ENCODE data around the gene CREBBP.

The CREBBP gene

DNA sequence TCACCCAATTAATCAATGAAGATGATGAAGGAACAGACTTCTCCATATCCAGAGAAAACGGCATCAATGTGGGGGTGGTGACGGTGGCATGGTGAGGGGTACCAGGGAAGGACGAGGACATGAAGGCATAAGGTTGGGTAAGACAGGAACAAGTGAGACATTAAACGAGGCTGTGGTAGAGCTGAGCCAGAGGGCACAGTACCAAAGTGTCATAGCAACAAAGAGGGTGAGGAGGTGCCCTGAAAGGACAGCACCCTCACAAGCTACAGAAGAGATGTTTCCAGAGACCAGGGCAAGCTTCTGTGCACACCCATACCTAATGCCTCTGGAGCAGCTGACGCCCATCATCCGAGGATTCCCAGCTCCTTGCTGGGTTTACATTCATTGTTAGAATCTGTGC is 105.7 kb downstream of the CREBBP start:
- TF ChIP-seq PAX5 (IDR thresholded peaks at IDR 0.05; ENCODE audit: insufficient read depth, low read length, severe bottlenecking) (no peak), POLR2A (IDR thresholded peaks at IDR 0.05; ENCODE audit: low read depth, low read length) (no peak)
- DNase-seq (ENCODE audit: insufficient read length, low spot score) (no peak), FAIRE-seq (no peak)

DNA sequence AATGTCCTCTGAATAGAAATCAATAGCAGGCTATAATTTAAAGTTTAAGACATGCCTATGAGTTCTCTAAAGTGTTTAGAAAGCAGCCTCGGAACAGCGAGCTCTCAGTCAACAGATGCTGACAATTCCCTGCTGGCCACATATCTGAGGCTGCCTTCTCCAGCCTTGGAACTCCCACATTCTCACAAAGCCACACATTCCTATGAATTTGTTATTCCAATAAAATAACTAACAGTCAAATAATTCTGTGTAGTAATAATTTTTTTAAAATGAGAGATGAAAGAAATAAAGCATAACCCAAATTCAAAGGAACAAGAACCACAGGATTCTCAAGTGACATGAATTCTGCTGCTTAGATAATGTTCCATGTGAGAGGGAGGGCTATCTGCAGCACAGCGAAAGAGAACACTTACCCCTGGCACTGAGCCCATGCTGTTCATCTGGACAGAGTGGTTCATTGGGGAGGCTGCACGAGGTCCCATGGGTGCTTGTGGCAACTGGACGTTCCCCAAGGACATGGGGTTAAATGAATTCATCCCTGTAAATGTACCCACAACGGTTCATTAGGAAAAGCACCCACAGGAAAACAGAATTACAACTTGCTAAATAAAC is 106.3 kb downstream of the CREBBP start:
- TF ChIP-seq TAF1 (IDR thresholded peaks at IDR 0.05; ENCODE audit: low read depth, low read length), result no peak
- no peak for DNase-seq (ENCODE audit: insufficient read length, low spot score)
- FAIRE-seq, result no peak

DNA sequence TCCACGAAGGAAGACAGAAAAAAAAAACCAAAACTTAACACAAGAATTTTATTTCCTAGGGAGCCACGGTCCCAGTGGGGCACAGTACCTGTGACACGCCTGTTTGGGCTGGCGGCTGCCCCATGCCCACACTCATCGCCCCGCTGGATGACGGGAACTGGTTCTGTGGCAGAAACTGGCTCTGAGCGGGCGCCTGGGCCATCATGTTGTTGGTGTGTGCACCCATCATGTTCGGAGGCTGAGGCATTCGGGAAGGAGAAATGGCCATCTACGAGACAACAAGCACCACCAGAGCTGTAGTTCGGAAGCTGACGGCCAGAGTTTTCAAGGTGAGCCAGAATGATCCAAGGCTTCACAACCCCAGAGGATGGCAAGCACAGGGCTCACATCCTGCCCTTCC is 106.8 kb downstream of the CREBBP start:
- TF ChIP-seq TAF1 (IDR thresholded peaks at IDR 0.05; ENCODE audit: low read depth, low read length) (no peak), POLR2AphosphoS5 (IDR thresholded peaks at IDR 0.05; ENCODE audit: low read depth, low read length) (no peak), POU2F2 (IDR thresholded peaks at IDR 0.05; ENCODE audit: low read depth, low read length) (no peak), POLR2A (IDR thresholded peaks at IDR 0.05; ENCODE audit: low read depth, low read length) (no peak)
- no peak for FAIRE-seq
- no peak for DNase-seq (ENCODE audit: insufficient read length, low spot score)

DNA sequence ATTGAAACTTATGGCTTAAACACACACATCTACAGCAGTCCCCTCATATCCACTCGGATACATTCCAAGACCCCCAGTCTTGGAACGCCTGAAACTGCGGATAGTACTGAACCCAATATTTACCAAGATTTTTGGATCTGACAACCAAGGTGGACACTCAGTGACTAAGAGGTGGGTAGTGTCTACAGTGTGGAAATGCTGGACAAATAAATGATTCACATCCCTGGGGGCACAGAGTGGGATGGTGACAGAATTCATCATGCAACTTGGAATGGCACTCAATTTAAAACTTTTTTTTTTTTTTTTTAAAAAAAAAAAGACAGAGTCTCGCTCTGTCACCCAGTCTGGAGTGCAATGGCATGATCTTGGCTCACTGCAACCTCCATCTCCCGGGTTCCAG is 109.0 kb downstream of the CREBBP start:
- DNase-seq (ENCODE audit: insufficient read length, low spot score), result no peak
- no peak for FAIRE-seq
- TF ChIP-seq POLR2A (IDR thresholded peaks at IDR 0.05; ENCODE audit: low read depth, low read length), result no peak
- TF ChIP-seq TAF1 (IDR thresholded peaks at IDR 0.05; ENCODE audit: low read depth, low read length), result no peak
- no peak for TF ChIP-seq POLR2AphosphoS5 (IDR thresholded peaks at IDR 0.05; ENCODE audit: low read depth, low read length)
- TF ChIP-seq PAX5 (IDR thresholded peaks at IDR 0.05; ENCODE audit: insufficient read depth, low read length, severe bottlenecking), result no peak
- TF ChIP-seq POU2F2 (IDR thresholded peaks at IDR 0.05; ENCODE audit: low read depth, low read length), result no peak
- no peak for TF ChIP-seq SPI1 (IDR thresholded peaks at IDR 0.05; ENCODE audit: low read depth, low read length)

DNA sequence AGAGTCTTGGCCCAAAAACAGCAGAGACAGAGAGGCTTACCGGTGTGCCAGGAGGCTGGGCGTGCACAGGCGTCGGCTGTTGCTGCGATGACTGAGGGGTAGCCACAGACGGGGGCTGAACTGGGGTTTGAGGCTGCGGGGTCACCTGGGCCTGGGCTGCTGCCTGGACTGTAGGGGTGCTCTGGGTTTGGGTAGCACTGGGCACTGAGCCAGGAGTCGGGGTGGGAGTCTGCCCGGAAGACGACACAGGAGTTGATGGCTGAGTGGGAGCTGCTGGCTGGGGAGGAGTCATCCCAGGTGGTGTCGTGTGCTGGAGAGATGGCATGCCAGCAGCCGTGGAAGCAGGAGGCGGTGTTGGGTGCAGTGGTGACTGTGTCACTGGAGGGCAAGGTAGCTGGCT is 110.0 kb downstream of the CREBBP start:
- TF ChIP-seq TAF1 (IDR thresholded peaks at IDR 0.05; ENCODE audit: low read depth, low read length), result no peak
- no peak for TF ChIP-seq SPI1 (IDR thresholded peaks at IDR 0.05; ENCODE audit: low read depth, low read length)
- no peak for TF ChIP-seq PAX5 (IDR thresholded peaks at IDR 0.05; ENCODE audit: insufficient read depth, low read length, severe bottlenecking)
- TF ChIP-seq POU2F2 (IDR thresholded peaks at IDR 0.05; ENCODE audit: low read depth, low read length), result no peak
- no peak for TF ChIP-seq POLR2AphosphoS5 (IDR thresholded peaks at IDR 0.05; ENCODE audit: low read depth, low read length)
- TF ChIP-seq POLR2A (IDR thresholded peaks at IDR 0.05; ENCODE audit: low read depth, low read length), result no peak
- FAIRE-seq (no peak), DNase-seq (ENCODE audit: insufficient read length, low spot score) (no peak)

DNA sequence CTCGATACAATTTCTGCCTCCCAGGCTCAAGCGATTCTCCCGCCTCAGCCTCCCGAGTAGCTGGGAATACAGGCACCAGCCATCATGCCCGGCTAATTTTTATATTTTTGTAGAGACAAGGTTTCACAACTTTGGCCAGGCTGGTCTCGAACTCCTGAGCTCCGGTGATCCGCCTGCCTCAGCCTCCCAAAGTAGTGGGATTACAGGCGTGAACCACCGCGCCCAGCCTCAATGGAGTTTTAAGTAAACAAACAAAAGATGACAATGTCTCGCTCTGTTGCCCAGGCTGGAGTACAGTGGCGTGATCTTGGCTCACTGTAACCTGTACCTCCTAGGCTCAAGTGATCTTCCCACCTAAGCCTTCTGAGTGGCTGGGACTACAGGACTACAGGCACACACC is 110.6 kb downstream of the CREBBP start:
- DNase-seq (ENCODE audit: insufficient read length, low spot score) (no peak), FAIRE-seq (no peak)
- no peak for TF ChIP-seq POLR2AphosphoS5 (IDR thresholded peaks at IDR 0.05; ENCODE audit: low read depth, low read length)
- no peak for TF ChIP-seq POLR2A (IDR thresholded peaks at IDR 0.05; ENCODE audit: low read depth, low read length)
- TF ChIP-seq SPI1 (IDR thresholded peaks at IDR 0.05; ENCODE audit: low read depth, low read length), result no peak
- TF ChIP-seq PAX5 (IDR thresholded peaks at IDR 0.05; ENCODE audit: insufficient read depth, low read length, severe bottlenecking), result no peak
- TF ChIP-seq POU2F2 (IDR thresholded peaks at IDR 0.05; ENCODE audit: low read depth, low read length), result no peak
- TF ChIP-seq TAF1 (IDR thresholded peaks at IDR 0.05; ENCODE audit: low read depth, low read length), result no peak

DNA sequence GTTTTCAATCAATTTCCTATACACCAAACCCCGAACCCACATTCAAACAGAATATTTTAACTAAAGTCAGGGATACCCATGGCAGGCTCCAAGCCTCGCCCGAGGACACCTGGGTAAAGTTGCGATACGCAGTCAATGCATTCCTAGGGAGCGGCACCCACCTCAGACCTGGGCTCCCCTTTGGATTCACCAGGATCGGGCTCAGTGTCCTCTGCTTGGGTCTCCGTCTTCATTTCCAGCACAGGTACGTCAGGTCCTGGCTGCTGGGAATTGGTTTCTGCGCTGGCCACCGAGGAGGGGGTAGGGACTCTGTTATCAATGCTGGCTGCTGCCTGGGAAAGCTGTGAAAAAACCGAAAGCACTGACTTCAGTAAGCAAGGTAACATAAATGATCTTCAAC is 111.5 kb downstream of the CREBBP start:
- no peak for FAIRE-seq

DNA sequence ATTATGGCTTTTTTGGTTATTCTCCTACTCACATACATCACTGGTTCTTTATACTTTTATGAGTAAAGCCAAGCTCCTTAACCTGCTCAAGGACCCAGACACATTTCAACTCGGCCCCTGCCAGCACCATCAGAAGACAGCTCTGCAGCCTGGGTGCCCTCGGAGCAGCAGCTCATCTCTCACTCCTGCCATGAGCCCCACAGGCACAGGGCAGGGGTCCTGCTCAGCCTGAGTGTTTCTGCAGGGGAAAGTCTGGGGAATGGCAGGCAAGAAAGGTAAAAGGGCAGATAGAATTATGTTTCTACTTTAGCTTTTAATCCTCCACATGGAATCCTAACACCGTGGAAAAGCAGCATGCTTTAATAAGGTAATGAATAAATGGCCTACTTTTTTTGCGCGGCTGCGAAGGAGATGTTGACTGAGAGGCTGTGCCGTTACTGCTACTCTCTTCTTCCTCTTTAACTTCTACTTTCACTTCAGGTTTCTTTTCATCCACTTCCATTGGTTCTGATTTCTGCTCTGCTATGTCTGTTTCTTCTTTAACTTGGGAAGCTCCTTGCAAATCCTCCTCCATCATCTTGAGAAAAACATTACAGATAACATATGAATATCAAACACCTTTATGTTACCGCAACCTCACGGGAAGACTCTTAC is 113.1 kb downstream of the CREBBP start:
- FAIRE-seq (peak; percentile 43), DNase-seq (ENCODE audit: insufficient read length, low spot score) (no peak)
- TF ChIP-seq TAF1 (IDR thresholded peaks at IDR 0.05; ENCODE audit: low read depth, low read length) (no peak), POU2F2 (IDR thresholded peaks at IDR 0.05; ENCODE audit: low read depth, low read length) (no peak), SPI1 (IDR thresholded peaks at IDR 0.05; ENCODE audit: low read depth, low read length) (0 out of 2 replicates have a peak, but pooled peaks have one; percentile 6), POLR2AphosphoS5 (IDR thresholded peaks at IDR 0.05; ENCODE audit: low read depth, low read length) (no peak)

More for the DNA sequence above, 111.5 kb downstream of the CREBBP start:
- TF ChIP-seq SPI1 (IDR thresholded peaks at IDR 0.05; ENCODE audit: low read depth, low read length) (no peak), PAX5 (IDR thresholded peaks at IDR 0.05; ENCODE audit: insufficient read depth, low read length, severe bottlenecking) (no peak), POLR2AphosphoS5 (IDR thresholded peaks at IDR 0.05; ENCODE audit: low read depth, low read length) (no peak), POLR2A (IDR thresholded peaks at IDR 0.05; ENCODE audit: low read depth, low read length) (no peak)
- DNase-seq (ENCODE audit: insufficient read length, low spot score), result no peak

DNA sequence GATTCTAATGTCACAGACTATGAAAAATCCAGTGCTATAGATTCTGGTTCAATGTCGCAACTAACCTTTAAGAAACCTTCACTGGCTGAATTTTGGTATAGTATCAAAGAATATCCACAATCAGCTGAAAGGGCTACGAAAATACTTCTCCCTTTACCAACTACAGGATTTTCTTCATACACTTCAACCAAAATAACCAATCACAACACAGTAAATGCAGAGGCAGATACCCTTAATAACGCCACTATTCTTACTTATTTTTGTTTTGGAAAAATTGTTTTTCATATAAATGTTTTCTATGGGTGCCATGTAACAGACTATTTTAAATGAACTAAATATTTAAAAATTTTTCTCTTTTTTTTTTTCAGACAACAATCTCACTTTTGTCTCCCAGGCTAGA is 114.3 kb downstream of the CREBBP start:
- TF ChIP-seq POLR2AphosphoS5 (IDR thresholded peaks at IDR 0.05; ENCODE audit: low read depth, low read length) (no peak), PAX5 (IDR thresholded peaks at IDR 0.05; ENCODE audit: insufficient read depth, low read length, severe bottlenecking) (no peak), POLR2A (IDR thresholded peaks at IDR 0.05; ENCODE audit: low read depth, low read length) (no peak), SPI1 (IDR thresholded peaks at IDR 0.05; ENCODE audit: low read depth, low read length) (no peak), TAF1 (IDR thresholded peaks at IDR 0.05; ENCODE audit: low read depth, low read length) (no peak), POU2F2 (IDR thresholded peaks at IDR 0.05; ENCODE audit: low read depth, low read length) (no peak)
- FAIRE-seq (no peak), DNase-seq (ENCODE audit: insufficient read length, low spot score) (no peak)

DNA sequence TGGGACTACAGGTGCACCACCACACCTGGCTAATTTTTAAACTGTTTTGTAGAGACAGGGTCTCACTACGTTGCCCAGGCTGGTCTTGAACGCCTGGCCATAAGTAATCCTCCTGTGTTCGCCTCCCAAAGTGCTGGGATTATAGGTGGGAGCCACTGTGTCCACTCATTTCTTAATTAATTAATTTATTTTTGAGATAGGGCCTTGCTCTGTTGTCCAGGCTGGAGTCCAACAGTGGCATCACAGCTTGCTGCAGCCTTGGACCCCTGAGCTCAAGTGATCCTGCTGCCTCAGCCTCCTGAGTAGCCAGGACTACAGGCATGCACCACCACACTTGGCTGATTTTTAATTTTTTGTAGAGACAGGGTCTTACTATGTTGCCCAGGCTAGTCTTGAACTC is 116.1 kb downstream of the CREBBP start:
- FAIRE-seq (no peak), DNase-seq (ENCODE audit: insufficient read length, low spot score) (no peak)
- TF ChIP-seq POLR2A (IDR thresholded peaks at IDR 0.05; ENCODE audit: low read depth, low read length), result no peak
- no peak for TF ChIP-seq TAF1 (IDR thresholded peaks at IDR 0.05; ENCODE audit: low read depth, low read length)
- TF ChIP-seq POLR2AphosphoS5 (IDR thresholded peaks at IDR 0.05; ENCODE audit: low read depth, low read length), result no peak
- TF ChIP-seq SPI1 (IDR thresholded peaks at IDR 0.05; ENCODE audit: low read depth, low read length), result no peak
- no peak for TF ChIP-seq POU2F2 (IDR thresholded peaks at IDR 0.05; ENCODE audit: low read depth, low read length)
- TF ChIP-seq PAX5 (IDR thresholded peaks at IDR 0.05; ENCODE audit: insufficient read depth, low read length, severe bottlenecking), result no peak
